Placental epithelial cell (primary cell): ENCODE results near the gene EEF1B2. TPM values are rescaled to one million over a fixed set of nuclear protein-coding genes. Genes with fewer than 3 reads are reported as not detected.

ENCODE experiments used
- small RNA-seq: library from RNA; depleted of rRNA; stranded (forward); fragments of <200 nt; gene quantifications from one replicate; pipeline ENCODE3, GENCODE V24; 2012
- total RNA-seq: library from RNA; depleted of rRNA; stranded (reverse); fragments of >200 nt; gene quantifications from 2 replicates; pipeline ENCODE4 v1.2.3, GENCODE V29; 2012

The EEF1B2 gene
- total RNA-seq, result 368 and 498 TPM in 2 replicates

DNA sequence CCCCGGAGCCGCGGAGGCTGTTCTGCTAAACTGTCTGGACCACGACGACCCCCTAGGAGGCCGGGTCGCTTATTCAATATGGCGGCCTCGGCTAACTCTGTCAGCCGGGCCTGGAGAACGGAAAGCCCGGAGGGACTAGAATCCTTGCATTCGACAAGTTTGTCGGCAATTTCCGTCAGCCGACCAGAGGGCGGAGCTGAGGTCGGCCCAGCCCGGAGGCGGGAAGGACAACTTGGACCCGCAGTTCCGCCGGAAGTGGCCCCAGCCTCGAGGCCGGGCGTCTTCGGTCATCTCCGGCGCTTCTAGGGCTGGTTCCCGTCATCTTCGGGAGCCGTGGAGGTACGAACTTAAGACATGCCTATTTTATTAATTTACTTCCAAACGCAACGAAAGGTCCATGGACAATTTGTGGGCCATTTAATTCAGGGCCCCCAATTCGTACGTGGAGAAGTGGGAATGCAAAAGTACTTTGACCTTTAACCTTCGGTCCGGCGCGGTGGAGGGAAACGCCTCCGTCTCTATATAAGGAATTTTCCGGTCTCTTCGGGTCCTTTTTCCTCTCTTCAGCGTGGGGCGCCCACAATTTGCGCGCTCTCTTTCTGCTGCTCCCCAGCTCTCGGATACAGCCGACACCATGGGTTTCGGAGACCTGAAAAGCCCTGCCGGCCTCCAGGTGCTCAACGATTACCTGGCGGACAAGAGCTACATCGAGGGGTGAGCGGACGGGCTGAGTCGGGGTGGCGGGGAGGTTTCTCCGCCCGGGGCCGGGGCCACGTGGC is at the start of gene EEF1B2, which contains the start of gene NDUFS1:
Gene EEF1B2 (plus strand): TSS at position 550 of the 779 bp plus-strand sequence. CDS start 85 bp downstream, at position 635.
Gene NDUFS1 (minus strand): TSS at position 99 of the 779 bp plus-strand sequence. CDS start 5,766 bp downstream, outside the sequence.

Small RNA genes lying within 50 kb of the gene (small RNA-seq; reads per million reads assigned to genes)
- gene RF00134 (not detected), gene RF02271 (not detected), gene SNORA41 (not detected), gene SNORD51 (0.14 reads per million)

Other genes with a start within 250 kb of the EEF1B2 start
- 7.1 and 13.1 TPM in 2 replicates for gene INO80D, start 73.7 kb upstream of the EEF1B2 start, total RNA-seq
- 49.1 and 111 TPM in 2 replicates for gene NDUFS1, start 451 bp upstream of the EEF1B2 start, total RNA-seq
- 6.5 and 7.5 TPM in 2 replicates for gene ZDBF2, start 114.8 kb downstream of the EEF1B2 start, total RNA-seq